ENCODE measurements around the gene MADCAM1. TPM values are rescaled to one million over a fixed set of nuclear protein-coding genes. Genes with fewer than 3 reads are reported as not detected.
"Not testable (repeated sequence)": the region's sequence is repeated elsewhere in the genome, so short reads cannot be mapped to it uniquely, and the experiment has no call there.

MADCAM1 gene
- total RNA-seq, result 1.7 TPM
- long read RNA-seq, partial matches to known transcripts, result 0 of 3 reads
- long read RNA-seq, other reads (novel, unspliced or antisense), result 3 of 3 reads

- no peak for DNase-seq (ENCODE audit: low spot score)
Measured at GRCh38 chr19:496112-496665, at the start of gene MADCAM1. Gene MADCAM1, plus strand, starts transcription at chr19:496486. Its CDS starts 14 bp downstream, at chr19:496500.

- no peak for DNase-seq (ENCODE audit: low spot score)
Measured at GRCh38 chr19:447064-447426, 49.2 kb upstream of the MADCAM1 start.

- DNase-seq (ENCODE audit: low spot score), result no peak
Measured at GRCh38 chr19:447816-448560, 48.3 kb upstream of the MADCAM1 start.

- no peak for DNase-seq (ENCODE audit: low spot score)
Measured at GRCh38 chr19:449916-450315, 46.4 kb upstream of the MADCAM1 start.

GRCh38 chr19:450912-451481 lies 45.3 kb upstream of the MADCAM1 start:
- not testable (repeated sequence) for DNase-seq (ENCODE audit: low spot score)

- DNase-seq (ENCODE audit: low spot score), result no peak
Measured at GRCh38 chr19:452829-453228, 43.5 kb upstream of the MADCAM1 start.

GRCh38 chr19:453606-454005 lies 42.7 kb upstream of the MADCAM1 start:
- no peak for DNase-seq (ENCODE audit: low spot score)

GRCh38 chr19:455031-455705 lies 41.1 kb upstream of the MADCAM1 start:
- DNase-seq (ENCODE audit: low spot score), result no peak

GRCh38 chr19:455851-456546 lies 40.3 kb upstream of the MADCAM1 start:
- no peak for DNase-seq (ENCODE audit: low spot score)

GRCh38 chr19:456547-457110 lies 39.7 kb upstream of the MADCAM1 start:
- DNase-seq (ENCODE audit: low spot score), result no peak

- no peak for DNase-seq (ENCODE audit: low spot score)
Measured at GRCh38 chr19:457636-458035, 38.6 kb upstream of the MADCAM1 start.

- no peak for DNase-seq (ENCODE audit: low spot score)
Measured at GRCh38 chr19:458091-459042, 37.9 kb upstream of the MADCAM1 start.

GRCh38 chr19:459724-460511 lies 36.4 kb upstream of the MADCAM1 start:
- no peak for DNase-seq (ENCODE audit: low spot score)

GRCh38 chr19:460877-461720 lies 35.2 kb upstream of the MADCAM1 start, which contains the start of gene SHC2:
Gene SHC2, minus strand, starts transcription at chr19:461033. Its CDS starts 37 bp downstream, at chr19:460996.
- DNase-seq (ENCODE audit: low spot score), result no peak

- no peak for DNase-seq (ENCODE audit: low spot score)
Measured at GRCh38 chr19:461721-462551, 34.4 kb upstream of the MADCAM1 start.

- DNase-seq (ENCODE audit: low spot score), result no peak
Measured at GRCh38 chr19:463483-464207, 32.6 kb upstream of the MADCAM1 start.

GRCh38 chr19:464208-464545 lies 32.1 kb upstream of the MADCAM1 start:
- DNase-seq (ENCODE audit: low spot score), result no peak

Data from mesenteric fat pad (tissue), 1 donor.